HepG2 (cell line): ENCODE measurements around the gene FARSB. TPM values are rescaled to one million over a fixed set of nuclear protein-coding genes. Genes with fewer than 3 reads are reported as not detected.
A peak's percentile ranks its signal among the peaks of the same experiment; 100 is the strongest.

Source experiments
- ATAC-seq: fragments of 200-7000 bp; cut with Tn5 transposase; 3 replicates; pipeline ENCODE4 v1.9.1; 2020; ENCODE audit warnings: mild to moderate bottlenecking, moderate library complexity
- BruUV-seq: library from RNA; stranded (reverse); fragments of 400-500 nt; replicated peaks from 2 replicates; lab custom pipeline; 2021; lab: Mats Ljungman, UMichigan
- CTCF ChIA-PET: fragments of 300-600 bp; formaldehyde crosslinking; extraction: SDS; loops from one replicate; lab custom pipeline; 2021; ENCODE audit warnings: low total read pairs, inconsistent platforms, low intra/inter-chr PET ratio; lab: Yijun Ruan, JAX
- POLR2A ChIA-PET: fragments of 350-600 bp; sonication (Branson Sonifier 250); formaldehyde crosslinking; loops from one replicate; lab custom pipeline; 2020; ENCODE audit warnings: antibody characterized with exemption, inconsistent platforms; lab: Yijun Ruan, JAX
- DNase-seq: peaks from one replicate; pipeline ENCODE4 v3.0.0-alpha.2; 2015; ENCODE audit warnings: low spot score
- FAIRE-seq: peaks from 3 replicates; lab custom pipeline; 2011; peaks lifted over from hg19 to GRCh38; lab: Jason Lieb, UNC
- H2AFZ ChIP-seq: one replicate; pipeline ENCODE4 v1.6.1; 2011; ENCODE audit warnings: low read length, inconsistent platforms
- H3K27ac ChIP-seq: fragments of 300-600 bp; 3 replicates; pipeline ENCODE4 v1.8.0; 2011; ENCODE audit warnings: mixed run types, mild to moderate bottlenecking, mixed read lengths, low read length, inconsistent platforms; ENCODE audit not compliant: insufficient read depth; ENCODE audit errors: extremely low read length
- H3K27me3 ChIP-seq, 2 experiments: fragments of 200-600 bp in 1 of 2; 2 replicates in 1 of 2; 3 replicates in 1 of 2; pipeline versions ENCODE4 v1.6.0 to v1.8.0; 2011; ENCODE audit warnings: low read length in 2 of 2, mild to moderate bottlenecking in 2 of 2, moderate library complexity in 2 of 2, inconsistent platforms in 1 of 2; ENCODE audit not compliant: insufficient read depth in 2 of 2, control insufficient read depth in 1 of 2
- H3K36me3 ChIP-seq, 2 experiments: fragments of 200-600 bp in 1 of 2; replicated peaks in 1 of 2; 2 replicates in 1 of 2; 3 replicates in 1 of 2; pipeline versions ENCODE4 v1.5.1 to v1.8.0; 2011; ENCODE audit warnings: low read length in 2 of 2, inconsistent platforms in 1 of 2; ENCODE audit not compliant: insufficient read depth in 2 of 2, control insufficient read depth in 1 of 2
- H3K4me1 ChIP-seq: 2 replicates; pipeline ENCODE4 v1.5.1; 2012; ENCODE audit warnings: low read length, inconsistent platforms; ENCODE audit not compliant: insufficient read depth
- H3K4me2 ChIP-seq: 2 replicates; pipeline ENCODE4 v1.6.0; 2011; ENCODE audit warnings: low read depth, low read length, inconsistent platforms
- H3K4me3 ChIP-seq, 3 experiments: fragments of 200-600 bp in 1 of 3; sonication (generic), shearing (Covaris generic) in 1 of 3; replicated peaks in 1 of 3; 2 replicates each; pipeline ENCODE4 v1.5.1; 2011 to 2016; ENCODE audit warnings: low read length in 3 of 3, inconsistent platforms in 2 of 3, low read depth in 2 of 3, mild to moderate bottlenecking in 2 of 3, control low read depth in 1 of 3, mixed read lengths in 1 of 3; ENCODE audit not compliant: insufficient read depth in 1 of 3
- H3K79me2 ChIP-seq: one replicate; pipeline ENCODE4 v1.6.1; 2011; ENCODE audit warnings: low read length, inconsistent platforms; ENCODE audit not compliant: insufficient read depth
- H3K9ac ChIP-seq: 2 replicates; pipeline ENCODE4 v1.6.0; 2011; ENCODE audit warnings: mild to moderate bottlenecking, low read depth, low read length, inconsistent platforms; ENCODE audit not compliant: insufficient read depth
- H3K9me3 ChIP-seq: 2 replicates; pipeline ENCODE4 v1.5.1; 2012; ENCODE audit warnings: mild to moderate bottlenecking, low read length
- H4K20me1 ChIP-seq: 2 replicates; pipeline ENCODE4 v1.6.0; 2011; ENCODE audit warnings: inconsistent platforms, mild to moderate bottlenecking, low read length, moderate library complexity; ENCODE audit not compliant: insufficient read depth
- ASH2L ChIP-seq: fragments of 300-600, 200-600 bp; sonication (generic); IDR thresholded peaks from 2 replicates; pipeline ENCODE4 v1.7.0; 2017; ENCODE audit warnings: low read depth, mild to moderate bottlenecking, moderate library complexity, mixed read lengths, low read length; ENCODE audit not compliant: insufficient read length
- BCL6 ChIP-seq: IDR thresholded peaks from 2 replicates; pipeline ENCODE4 v1.6.1; 2016; ENCODE audit warnings: missing genetic modification reagents, missing compliant biosample characterization
- CENPT ChIP-seq: sonication (generic); formaldehyde crosslinking; IDR thresholded peaks from 2 replicates; pipeline ENCODE4 v1.8.0; 2022; ENCODE audit warnings: low read depth, mild to moderate bottlenecking, moderate library complexity, missing genetic modification reagents
- ELF4 ChIP-seq: sonication (generic); formaldehyde crosslinking; IDR thresholded peaks from 2 replicates; pipeline ENCODE4 v1.5.0; 2020; ENCODE audit warnings: missing genetic modification reagents, mild to moderate bottlenecking, moderate library complexity, borderline replicate concordance
- FOSL1 ChIP-seq: sonication (generic); formaldehyde crosslinking; IDR thresholded peaks from 2 replicates; pipeline ENCODE4 v1.9.0; 2021; ENCODE audit warnings: missing genetic modification reagents, borderline replicate concordance
- HOXD1 ChIP-seq: sonication (generic); formaldehyde crosslinking; IDR thresholded peaks from 2 replicates; pipeline ENCODE4 v1.5.0; 2020; ENCODE audit warnings: missing genetic modification reagents
- IKZF1 ChIP-seq: fragments of 450-650 bp; IDR thresholded peaks from 2 replicates; pipeline ENCODE4 v1.7.1; 2016
- JUNB ChIP-seq: sonication (generic); formaldehyde crosslinking; IDR thresholded peaks from 2 replicates; pipeline ENCODE4 v1.8.0; 2022; ENCODE audit warnings: missing genetic modification reagents, mild to moderate bottlenecking, borderline replicate concordance
- KLF13 ChIP-seq: sonication (generic); formaldehyde crosslinking; IDR thresholded peaks from 2 replicates; pipeline ENCODE4 v1.4.0; 2020; ENCODE audit warnings: mild to moderate bottlenecking, missing genetic modification reagents
- MTERF4 ChIP-seq: sonication (generic); formaldehyde crosslinking; IDR thresholded peaks from 2 replicates; pipeline ENCODE4 v1.8.0; 2023; ENCODE audit warnings: mild to moderate bottlenecking, missing genetic modification reagents
- NFIC ChIP-seq: IDR thresholded peaks from 2 replicates; pipeline ENCODE4 v1.6.1; 2012; ENCODE audit warnings: mild to moderate bottlenecking, low read length, inconsistent platforms
- RFX5 ChIP-seq: IDR thresholded peaks from 2 replicates; pipeline ENCODE4 v1.6.1; 2011; ENCODE audit warnings: low read depth, low read length, improper control_type of control experiment
- SP140L ChIP-seq: sonication (generic); formaldehyde crosslinking; IDR thresholded peaks from 2 replicates; pipeline ENCODE4 v1.4.0; 2020; ENCODE audit warnings: missing genetic modification reagents, borderline replicate concordance
- SRSF9 ChIP-seq: fragments of 200-400 bp; formaldehyde crosslinking; IDR thresholded peaks from 2 replicates; pipeline ENCODE4 v1.6.1; 2018; ENCODE audit warnings: borderline replicate concordance, mild to moderate bottlenecking, low read depth, low read length; ENCODE audit not compliant: insufficient read depth, poor library complexity, severe bottlenecking
- THAP9 ChIP-seq: sonication (generic); formaldehyde crosslinking; IDR thresholded peaks from 2 replicates; pipeline ENCODE4; 2020; ENCODE audit warnings: missing genetic modification reagents, mild to moderate bottlenecking, borderline replicate concordance
- U2AF1 ChIP-seq: fragments of 200-400 bp; formaldehyde crosslinking; optimal IDR thresholded peaks from 2 replicates; pipeline ENCODE3; 2017; ENCODE audit warnings: mild to moderate bottlenecking, low read depth, low read length
- ZFP36 ChIP-seq: fragments of 150-350 bp; IDR thresholded peaks from 2 replicates; pipeline ENCODE4 v1.6.1; 2018; ENCODE audit warnings: borderline replicate concordance, low read length, low read depth; ENCODE audit not compliant: partially characterized antibody
- ZKSCAN5 ChIP-seq: sonication (generic); formaldehyde crosslinking; IDR thresholded peaks from 2 replicates; pipeline ENCODE4 v1.5.1; 2020; ENCODE audit warnings: mild to moderate bottlenecking, missing genetic modification reagents
- ZNF121 ChIP-seq: sonication (generic); formaldehyde crosslinking; IDR thresholded peaks from 2 replicates; pipeline ENCODE4 v1.5.0; 2020; ENCODE audit warnings: mild to moderate bottlenecking, missing genetic modification reagents
- ZNF20 ChIP-seq: sonication (generic); formaldehyde crosslinking; IDR thresholded peaks from 2 replicates; pipeline ENCODE4 v1.4.0; 2020; ENCODE audit warnings: mild to moderate bottlenecking, moderate library complexity, missing genetic modification reagents
- ZNF605 ChIP-seq: sonication (generic); formaldehyde crosslinking; IDR thresholded peaks from 2 replicates; pipeline ENCODE4 v1.8.0; 2022; ENCODE audit warnings: mild to moderate bottlenecking, missing genetic modification reagents
- ZNF619 ChIP-seq: sonication (generic); formaldehyde crosslinking; IDR thresholded peaks from 2 replicates; pipeline ENCODE4 v1.4.0; 2020; ENCODE audit warnings: mild to moderate bottlenecking, missing genetic modification reagents
- ZNF782 ChIP-seq: sonication (generic); formaldehyde crosslinking; IDR thresholded peaks from 2 replicates; pipeline ENCODE4 v1.4.0; 2020; ENCODE audit warnings: missing genetic modification reagents, mild to moderate bottlenecking, borderline replicate concordance
- WGBS: methylation state at CpG from one replicate; pipeline ENCODE4 v1.1.6; 2017; ENCODE audit warnings: low lambda C conversion rate; 5-methylcytosine and 5-hydroxymethylcytosine counted together
- in situ Hi-C: cut with HindIII; loops from 2 replicates; pipeline ENCODE4 v1.10.0; 2017; ENCODE audit warnings: low pct_unique_long_range_greater_than_20kb; ENCODE audit not compliant: extremely low pct_ligation_motif_present
- intact Hi-C: fragments of 100-400 bp; cut with micrococcal nuclease; formaldehyde crosslinking; loops from one replicate; pipeline ENCODE4 v1.10.0; 2022; ENCODE audit not compliant: unreplicated experiment
- polyA plus RNA-seq, 8 experiments: library from polyadenylated mRNA; depleted of rRNA in 3 of 8; stranded (reverse) in 7 of 8; unstranded in 1 of 8; fragments of >200 nt; fragmentation: Illumina TruSeq in 4 of 8; extraction: Trizol in 4 of 8; gene quantifications; 2 replicates each; pipeline versions ENCODE4 v1.2.1 to v1.2.3, GENCODE V29; 2011 to 2016; ENCODE audit warnings: low read depth in 4 of 8, missing spikeins in 1 of 8, mixed read lengths in 1 of 8; ENCODE audit not compliant: insufficient read depth in 1 of 8
- total RNA-seq, 5 experiments: library from RNA; depleted of rRNA; stranded (reverse); fragments of >200 nt; fragmentation: Illumina TruSeq; extraction: Trizol; gene quantifications; 2 replicates each; pipeline ENCODE4 v1.2.3, GENCODE V29; 2016; ENCODE audit warnings: low read depth in 1 of 5

The FARSB gene
- total and polyA plus RNA-seq, 2 of the 13 experiments (the other 11 are each of a cell fraction or from before 2014, with no cell fraction given), result 23.3 to 45.9 TPM

DNA sequence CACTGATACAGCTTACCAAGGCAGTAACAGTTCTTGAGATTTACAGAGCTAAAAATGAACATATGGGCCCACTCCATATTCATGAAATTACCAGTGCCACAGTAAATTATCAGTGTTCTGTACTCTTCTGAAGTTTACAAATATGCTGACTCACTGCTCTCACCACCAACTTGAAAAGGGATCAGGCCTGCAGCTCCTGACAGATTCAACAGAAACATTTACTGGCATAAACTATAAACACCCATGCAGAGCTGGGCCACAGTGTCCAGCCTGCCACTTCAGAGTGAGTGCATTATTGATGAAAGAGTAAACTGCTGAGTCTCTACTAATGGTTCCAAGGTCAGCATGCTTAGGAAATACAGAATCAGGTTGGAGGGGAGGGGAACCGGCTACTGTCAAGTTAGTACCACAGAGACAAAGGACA, 83.1 kb downstream of the FARSB start:
- in situ Hi-C loops (no loop called here), intact Hi-C loops (no loop called here)
- H3K9ac ChIP-seq, result no peak overlapping the region
- H3K9me3 ChIP-seq, result no peaks in the 10 kb centered on the region
- H3K4me3 ChIP-seq, result no peak overlapping the region
- ChIA-PET CTCF (no interaction called here), POLR2A (no interaction called here)
- H3K27me3 ChIP-seq, result no peaks in the 10 kb centered on the region
- H3K4me1 ChIP-seq, result peaks cover 22% of the 10 kb centered on the region
- peak overlapping the region; percentile 45 for H3K27ac ChIP-seq
- ATAC-seq, result peak; percentile 99
- DNase-seq, result peak; percentile 76
- no peak overlapping the region for H2AFZ ChIP-seq
- peaks cover 5 to 17% of the 10 kb centered on the region in 2 experiments for H3K36me3 ChIP-seq
- peak; percentile 81 for FAIRE-seq
- H3K4me2 ChIP-seq, result peak overlapping the region; percentile 1; the same call in 1 of the 2 replicates
- 9% methylated on average over 1 of the region's 1 CpG for WGBS
- BruUV-seq, result no TSS peak
- no peaks in the 10 kb centered on the region for H4K20me1 ChIP-seq
- no peaks in the 10 kb centered on the region for H3K79me2 ChIP-seq
- no peak for TF ChIP-seq FOSL1 (CRISPR knock-in tag)
- no peak for TF ChIP-seq HOXD1 (CRISPR knock-in tag)
- TF ChIP-seq ZNF20 (CRISPR knock-in tag), result no peak
- TF ChIP-seq ZFP36, result no peak
- TF ChIP-seq SP140L (CRISPR knock-in tag), result no peak; the same call in 1 of the 2 replicates
- TF ChIP-seq ZNF619 (CRISPR knock-in tag), result no peak
- TF ChIP-seq JUNB (CRISPR knock-in tag), result no peak
- no peak for TF ChIP-seq CENPT
- no peak for TF ChIP-seq ZNF782 (CRISPR knock-in tag)
- no peak for TF ChIP-seq ZNF121 (CRISPR knock-in tag)
- TF ChIP-seq NFIC, result no peak
- TF ChIP-seq KLF13 (CRISPR knock-in tag), result no peak
- peak; percentile 7; the same call in 1 of the 2 replicates for TF ChIP-seq BCL6 (CRISPR knock-in tag)
- no peak for TF ChIP-seq ZNF605 (CRISPR knock-in tag)
- no peak for TF ChIP-seq IKZF1
- no peak for TF ChIP-seq SRSF9
- TF ChIP-seq ASH2L, result peak; percentile 53
- no peak for TF ChIP-seq MTERF4 (CRISPR knock-in tag)
- no peak for TF ChIP-seq U2AF1
- TF ChIP-seq THAP9 (CRISPR knock-in tag), result no peak
- TF ChIP-seq ELF4 (CRISPR knock-in tag), result no peak
- TF ChIP-seq RFX5, result no peak
- TF ChIP-seq ZKSCAN5 (CRISPR knock-in tag), result no peak
